ENCODE data around the gene HES3. TPM values are rescaled to one million over a fixed set of nuclear protein-coding genes. Genes with fewer than 3 reads are reported as not detected.

Gene HES3
- polyA plus RNA-seq, 3 donors: not detected

- peak; percentile 83 for DNase-seq
These were observed 1.3 kb downstream of the HES3 start for GRCh38 chr1:6245086-6245868.

DNA sequence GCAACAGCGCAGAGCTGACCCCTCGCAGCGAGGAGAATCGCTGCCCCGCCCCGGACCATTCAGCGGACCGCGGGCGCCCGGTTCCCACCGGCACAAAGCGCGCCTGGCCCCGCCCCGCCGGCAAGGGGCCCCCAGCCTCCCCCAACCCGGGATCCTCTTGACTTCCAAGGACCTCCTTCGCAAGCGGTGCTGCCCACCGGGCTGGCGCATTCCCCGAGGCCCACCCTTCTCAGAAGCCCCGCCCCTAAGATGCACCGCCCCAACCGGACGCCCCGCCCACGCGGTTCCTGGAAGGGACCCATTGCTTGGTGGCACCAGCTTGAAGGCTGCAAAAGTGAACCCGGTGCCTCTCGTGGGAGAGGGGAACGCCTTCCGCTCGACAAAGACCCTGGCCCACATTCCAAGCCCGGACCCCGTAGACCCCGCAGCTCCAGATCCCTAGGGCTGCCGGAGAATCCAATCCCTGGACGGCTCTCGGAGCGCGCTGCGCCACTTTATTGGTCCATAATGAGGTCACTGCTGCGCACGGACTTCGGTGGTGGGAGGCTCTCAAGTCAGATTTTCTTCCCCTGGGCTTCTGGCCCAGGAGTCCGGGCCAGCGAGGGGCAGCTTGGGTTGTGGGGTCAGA, 2.0 kb downstream of the HES3 start:
- DNase-seq: no peak

DNA sequence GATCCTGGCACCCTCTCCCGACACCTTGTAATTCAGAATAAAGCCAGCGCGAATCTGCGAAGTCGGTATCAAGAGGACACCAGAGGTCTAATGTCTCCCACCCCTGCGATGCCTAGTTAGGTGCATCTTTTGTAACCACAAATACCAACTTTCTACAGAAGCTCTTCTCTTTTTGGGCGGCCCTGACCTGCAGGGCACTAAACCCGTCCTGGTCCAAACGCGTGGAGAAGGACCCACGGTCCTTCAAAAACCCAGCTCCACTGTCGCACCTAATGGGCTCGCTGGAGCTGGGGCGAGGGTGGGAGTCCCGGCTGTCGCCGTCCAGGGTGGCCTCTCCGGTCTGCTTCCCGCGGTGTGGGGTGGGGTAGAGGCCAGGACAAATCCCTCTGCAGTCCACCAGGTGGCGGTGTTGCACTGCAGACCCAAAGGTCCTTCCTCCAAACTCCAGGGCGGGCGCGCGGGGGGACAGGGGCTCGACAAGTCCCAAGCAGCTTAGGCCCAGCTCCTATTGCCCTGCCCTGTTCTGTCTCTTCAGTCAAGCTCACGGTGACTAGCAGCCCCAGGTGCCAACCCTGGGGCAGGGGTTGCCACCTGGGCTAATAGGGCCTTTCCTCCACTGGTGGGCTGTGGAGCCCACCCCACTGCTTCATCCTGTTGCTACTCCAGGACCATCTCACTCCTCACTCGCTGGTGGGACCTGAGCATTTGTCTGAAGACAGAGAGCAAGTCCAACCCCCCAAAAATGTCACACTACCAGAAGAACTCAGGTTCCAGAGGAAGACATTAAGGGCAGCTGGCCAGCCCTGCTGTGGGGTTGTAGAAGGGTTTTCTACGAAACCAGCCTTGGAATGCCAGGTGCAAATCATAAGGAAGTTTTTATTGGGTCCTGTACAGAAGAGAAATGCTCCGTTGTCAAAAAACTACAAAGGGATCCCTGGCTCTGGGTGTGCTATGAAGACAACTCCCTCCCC, 2.8 kb downstream of the HES3 start:
- DNase-seq: no peak

DNA sequence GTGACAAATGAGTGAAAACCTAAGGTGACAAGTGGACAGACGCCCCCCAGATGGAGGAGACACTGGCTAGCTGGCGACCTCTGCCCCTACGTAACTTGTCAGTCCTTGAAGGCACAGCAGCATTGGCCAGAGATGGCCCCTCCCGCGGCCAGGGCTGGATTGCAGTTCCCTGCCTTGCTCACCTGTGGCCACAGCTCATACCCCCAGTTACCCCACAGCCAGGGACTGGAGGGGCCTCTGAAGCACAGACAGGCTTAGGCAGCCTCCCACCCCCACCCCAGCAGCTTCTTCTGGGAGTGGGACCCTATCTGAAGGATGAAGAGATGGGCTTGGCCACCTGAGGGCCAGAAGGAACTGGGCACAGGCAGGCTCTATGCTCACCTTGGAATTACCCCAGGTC, 3.7 kb downstream of the HES3 start:
- no peak for DNase-seq

- DNase-seq: no peak
These were observed 4.3 kb downstream of the HES3 start for GRCh38 chr1:6248161-6248776.

GRCh38 chr1:6248932-6249738, 5.2 kb downstream of the HES3 start:
- no peak for DNase-seq

DNA sequence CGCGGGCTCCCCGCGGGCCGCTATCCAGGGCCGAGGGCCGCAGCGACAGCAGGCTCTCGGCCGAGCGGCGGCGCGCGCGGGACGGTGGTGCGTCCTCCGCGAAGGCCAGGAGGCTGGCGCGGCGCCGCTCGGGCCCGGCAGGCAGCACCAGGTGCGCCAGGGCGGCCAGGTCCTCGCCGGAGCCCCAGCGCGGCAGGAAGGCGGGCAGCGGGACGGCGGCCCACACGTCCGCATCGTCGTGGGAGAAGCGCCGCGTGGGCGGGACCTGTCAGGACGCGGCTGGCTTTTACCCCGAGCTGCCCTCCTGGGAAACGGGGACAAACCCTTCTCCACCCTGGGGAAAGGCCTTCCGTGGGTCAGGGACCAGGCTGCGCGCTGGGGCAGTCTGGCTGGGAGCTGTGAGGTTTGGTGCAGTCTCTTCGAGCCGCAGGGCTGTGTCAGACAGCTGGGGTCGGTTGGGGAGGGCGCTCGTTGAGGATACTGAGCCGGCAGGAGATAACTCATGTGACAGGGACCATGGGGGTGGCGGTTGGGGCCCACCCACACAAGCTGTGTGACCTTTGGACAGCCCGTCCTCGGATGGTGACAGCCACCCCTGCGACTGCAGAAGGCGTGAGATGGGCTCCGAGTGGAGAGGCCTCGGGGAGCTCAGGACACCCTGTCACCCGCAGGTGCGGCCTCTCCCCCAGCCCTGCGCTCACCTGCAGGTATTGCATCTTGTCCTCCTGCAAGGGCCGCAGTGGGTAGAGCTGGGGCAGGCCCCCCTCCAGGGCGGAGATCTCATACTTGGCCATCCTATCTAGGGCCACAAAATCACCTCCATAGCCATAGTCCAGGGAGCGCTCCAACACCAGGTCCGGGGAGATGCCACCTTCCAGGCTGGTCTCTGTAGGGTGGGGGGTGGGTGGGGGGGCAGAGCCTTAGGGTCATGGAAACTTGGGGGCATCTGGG, 6.0 kb downstream of the HES3 start:
- DNase-seq: no peak

- no peak for DNase-seq
These were observed 7.3 kb downstream of the HES3 start for GRCh38 chr1:6251233-6251632.

DNA sequence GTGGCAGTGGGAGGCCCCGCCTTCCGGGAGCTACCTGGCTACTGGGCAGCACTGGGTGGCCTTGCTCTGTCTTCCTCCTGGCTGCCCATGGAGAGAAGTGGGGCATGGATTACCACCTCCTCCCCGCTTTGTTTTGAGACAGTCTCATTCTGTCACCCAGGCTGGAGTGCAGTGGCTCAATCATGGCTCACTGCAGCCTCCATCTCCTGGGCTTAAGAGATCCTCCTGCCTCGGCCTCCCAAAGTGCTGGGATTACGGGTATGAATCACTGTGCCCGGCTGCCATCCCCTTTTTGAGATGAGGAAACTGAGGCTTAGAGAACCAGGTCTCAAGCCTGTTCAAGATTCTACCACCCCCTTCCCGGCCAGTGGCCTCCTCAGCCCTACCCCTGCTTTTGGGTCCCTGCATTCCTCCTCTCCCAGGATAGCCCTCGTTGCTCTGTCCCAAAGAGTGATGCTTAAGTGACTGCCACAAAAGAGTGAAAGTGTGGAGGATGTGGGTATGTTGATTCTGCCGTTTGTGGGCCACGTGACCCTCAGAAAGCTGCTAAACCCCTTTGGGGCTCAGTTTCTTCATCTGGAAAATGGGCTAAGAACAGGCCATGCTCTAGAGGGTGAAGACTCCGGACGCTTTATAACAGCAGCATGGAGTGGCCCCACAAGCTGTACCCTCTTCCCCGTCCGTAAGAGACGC, 7.8 kb downstream of the HES3 start:
- no peak for DNase-seq

GRCh38 chr1:6252374-6252710, 8.4 kb downstream of the HES3 start:
- no peak for DNase-seq

DNA sequence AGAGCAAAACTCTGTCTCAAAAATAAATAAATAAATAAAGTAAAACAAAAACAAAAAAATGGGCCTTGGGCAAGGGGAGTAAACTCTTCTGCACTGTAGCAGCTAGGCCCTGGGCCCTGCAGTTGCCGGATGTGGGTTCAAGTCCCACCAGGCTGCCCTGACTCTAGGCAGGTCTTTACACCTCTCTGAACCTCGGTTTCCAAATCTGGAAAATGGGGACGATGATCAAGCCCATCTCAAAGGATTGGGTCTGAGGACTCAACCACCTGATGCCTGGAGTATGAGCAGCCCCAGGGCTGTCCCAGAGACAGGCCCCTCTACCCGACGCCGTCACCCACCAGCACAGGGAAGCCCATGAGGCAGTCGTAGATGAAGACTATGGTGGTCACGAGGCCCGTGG, 9.4 kb downstream of the HES3 start:
- DNase-seq: no peak

DNA sequence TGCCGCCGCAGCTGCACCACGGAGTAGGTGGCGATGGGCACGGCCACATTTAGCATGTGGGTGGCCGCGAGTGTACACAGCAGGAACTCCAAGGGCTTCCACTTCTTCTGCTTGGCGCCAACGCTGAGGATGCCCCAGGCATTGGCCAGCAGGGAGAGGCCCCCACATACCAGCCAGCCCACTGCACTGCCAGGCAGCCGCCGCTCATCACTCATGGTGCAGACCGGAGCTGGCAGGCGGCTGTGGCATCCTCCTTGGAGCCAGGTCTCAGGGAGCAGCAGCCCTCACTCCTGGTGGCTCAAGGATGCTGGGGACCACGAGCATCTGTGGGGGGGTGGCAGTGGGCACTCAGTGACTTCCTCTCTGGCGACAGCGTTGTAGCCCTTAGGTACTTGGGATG, 10.7 kb downstream of the HES3 start:
- no peak for DNase-seq

- DNase-seq: no peak
These were observed 12.7 kb downstream of the HES3 start for GRCh38 chr1:6256645-6257044.

GRCh38 chr1:6257541-6258069, 13.6 kb downstream of the HES3 start:
- DNase-seq: no peak

DNA sequence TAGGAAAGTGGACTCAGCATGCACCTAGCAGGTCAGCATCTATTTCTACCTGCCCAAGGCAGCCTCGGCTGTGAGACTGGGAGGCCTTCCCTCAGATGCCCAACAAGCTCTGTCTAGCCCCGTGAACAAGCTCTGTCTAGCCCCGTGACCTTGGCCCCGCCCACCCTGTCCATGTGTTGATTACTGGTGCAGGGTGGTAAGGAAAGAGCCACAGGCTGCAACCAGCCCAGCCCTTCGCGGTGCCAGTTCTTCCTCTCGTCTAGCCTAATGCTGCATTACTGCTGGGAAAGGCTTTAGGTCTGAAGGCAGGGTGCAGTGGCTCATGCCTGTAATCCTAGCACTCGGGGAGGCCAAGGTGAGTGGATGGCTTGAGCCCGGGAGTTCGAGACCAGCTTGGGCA, 14.7 kb downstream of the HES3 start:
- DNase-seq: no peak

- DNase-seq: no peak
These were observed 15.7 kb downstream of the HES3 start for GRCh38 chr1:6259491-6260362.

- no peak for DNase-seq
These were observed 16.5 kb downstream of the HES3 start for GRCh38 chr1:6260433-6260934.

All from renal pelvis (tissue), 4 donors.